GM12875 (cell line): ENCODE measurements around the gene CYP4F12.
"Not testable (repeated sequence)": the region's sequence is repeated elsewhere in the genome, so short reads cannot be mapped to it uniquely, and the experiment has no call there.

Experiments
- H3K4me3 ChIP-seq: one replicate; pipeline ENCODE4 v1.5.1; 2011; ENCODE audit warnings: low read depth, low read length, control low read depth
- CTCF ChIP-seq: IDR thresholded peaks from 2 replicates; pipeline ENCODE4 v1.5.1; 2011; ENCODE audit warnings: low read depth, mild to moderate bottlenecking, control low read depth, inconsistent platforms, low read length, moderate library complexity, borderline replicate concordance; ENCODE audit not compliant: insufficient read depth

CYP4F12 gene

GRCh38 chr19:15641901-15642491 is 30.9 kb upstream of the CYP4F12 start:
- no peak overlapping the region for H3K4me3 ChIP-seq
- no peak for TF ChIP-seq CTCF

DNA sequence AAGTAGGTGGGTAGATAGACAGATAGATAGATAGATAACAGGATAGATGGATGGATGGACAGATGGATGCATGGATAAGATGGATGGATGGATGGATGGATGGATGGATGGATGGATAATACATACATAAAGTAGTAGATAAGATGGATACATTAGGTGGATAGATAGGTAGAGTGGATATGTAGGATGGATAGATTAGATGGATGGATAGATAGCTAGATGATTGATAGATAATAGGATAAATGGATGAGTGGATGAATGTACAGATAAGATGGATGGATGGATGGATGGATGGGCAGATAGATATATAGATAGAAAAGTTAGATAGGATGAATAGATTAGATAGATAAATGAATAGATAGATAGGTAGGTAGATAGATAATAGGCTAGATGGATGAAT is 30.1 kb upstream of the CYP4F12 start:
- no peak overlapping the region for H3K4me3 ChIP-seq
- TF ChIP-seq CTCF: no peak

DNA sequence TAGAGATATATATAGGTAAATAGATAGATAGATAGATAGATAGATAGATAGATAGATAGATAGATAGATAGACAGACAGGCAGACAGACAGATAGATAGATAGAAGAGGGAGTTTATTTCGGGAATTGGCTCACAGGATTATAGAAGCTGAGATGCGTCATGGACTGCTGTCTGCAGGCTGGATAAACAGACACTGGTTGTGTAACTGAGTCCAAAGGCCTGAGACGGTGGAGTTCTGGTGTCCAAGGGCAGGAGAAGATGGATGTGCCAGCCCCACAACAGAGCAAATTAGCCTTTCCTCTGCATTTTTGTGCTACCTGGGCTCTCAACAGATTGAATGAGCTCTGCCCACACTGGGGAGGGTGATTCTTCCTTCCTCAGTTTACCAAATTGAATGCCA is 29.5 kb upstream of the CYP4F12 start:
- H3K4me3 ChIP-seq: no peak overlapping the region
- no peak for TF ChIP-seq CTCF

DNA sequence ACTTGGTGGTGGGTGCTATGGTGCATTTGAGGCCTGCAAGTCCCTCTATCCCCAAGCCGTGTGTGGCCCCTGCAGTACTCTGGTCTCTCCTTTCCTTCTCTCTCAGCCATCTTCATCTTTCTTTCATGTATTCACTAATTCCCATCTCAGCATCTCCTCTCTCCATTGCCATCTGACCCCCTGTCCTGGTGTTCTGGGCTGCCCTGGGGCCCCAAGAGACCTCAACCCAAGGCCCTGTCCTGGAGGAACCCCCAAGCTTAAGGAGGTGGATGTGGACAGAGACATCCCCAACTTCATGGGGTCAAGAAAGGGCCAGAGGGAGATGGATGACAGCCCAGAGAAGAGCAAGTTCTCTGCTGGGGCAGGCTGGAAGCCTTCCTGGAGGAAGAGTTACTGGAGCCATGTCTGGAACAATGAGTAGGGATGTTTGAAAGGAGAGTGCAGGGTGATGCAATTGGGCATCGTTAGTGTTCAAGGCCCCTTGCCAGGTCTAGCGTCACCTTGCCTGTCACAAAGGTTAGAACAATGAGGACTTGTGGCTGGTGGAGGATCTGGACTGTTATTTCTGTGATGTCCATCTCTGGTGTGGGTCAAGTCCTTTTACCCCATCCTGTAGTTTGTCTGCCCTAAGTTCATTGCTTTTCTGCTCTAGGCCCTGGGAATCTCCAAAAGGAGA is 28.7 kb upstream of the CYP4F12 start:
- TF ChIP-seq CTCF: no peak

DNA sequence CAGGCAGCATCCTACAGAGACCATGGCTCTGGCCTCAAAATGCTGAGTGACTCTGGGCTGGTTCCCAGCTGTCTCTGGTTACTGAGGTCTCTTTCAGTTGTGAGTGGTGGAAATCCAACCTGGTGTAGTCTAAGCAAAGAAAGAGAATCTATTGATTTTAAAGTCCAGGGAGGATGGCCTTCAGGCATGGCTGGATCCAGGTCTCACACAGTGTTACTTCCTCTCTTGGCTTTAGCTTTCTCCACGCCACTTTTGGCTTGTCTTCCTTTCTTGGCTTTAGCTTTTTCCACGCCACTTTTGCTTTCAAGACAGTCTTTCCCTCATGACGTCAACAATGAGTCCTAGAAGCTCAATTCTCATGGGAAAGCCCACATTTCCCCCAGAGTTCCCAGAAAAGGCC is 28.1 kb upstream of the CYP4F12 start:
- no peak for TF ChIP-seq CTCF
- no peak overlapping the region for H3K4me3 ChIP-seq

More for the DNA sequence above, 28.7 kb upstream of the CYP4F12 start:
- H3K4me3 ChIP-seq: no peak overlapping the region

DNA sequence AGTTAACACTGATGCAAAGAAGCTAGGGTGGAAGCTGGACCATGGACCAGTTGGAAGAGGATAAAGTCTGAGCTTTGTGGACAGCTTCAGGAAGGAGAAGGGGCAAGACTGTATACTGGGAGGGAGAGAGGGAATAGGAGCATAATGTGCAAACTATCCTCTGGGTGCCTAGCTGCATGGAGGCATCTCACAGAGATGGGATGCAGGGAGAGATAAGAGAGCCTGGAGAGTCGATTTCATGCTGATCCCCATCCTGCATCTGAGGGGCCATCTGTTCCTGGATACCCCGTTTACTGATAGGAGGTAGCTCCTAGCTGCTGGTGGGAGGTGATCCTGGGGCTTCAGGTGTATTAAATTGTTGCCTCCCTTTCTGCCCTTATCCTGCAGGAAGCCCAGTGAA is 23.4 kb upstream of the CYP4F12 start:
- H3K4me3 ChIP-seq: no peak overlapping the region
- TF ChIP-seq CTCF: no peak

DNA sequence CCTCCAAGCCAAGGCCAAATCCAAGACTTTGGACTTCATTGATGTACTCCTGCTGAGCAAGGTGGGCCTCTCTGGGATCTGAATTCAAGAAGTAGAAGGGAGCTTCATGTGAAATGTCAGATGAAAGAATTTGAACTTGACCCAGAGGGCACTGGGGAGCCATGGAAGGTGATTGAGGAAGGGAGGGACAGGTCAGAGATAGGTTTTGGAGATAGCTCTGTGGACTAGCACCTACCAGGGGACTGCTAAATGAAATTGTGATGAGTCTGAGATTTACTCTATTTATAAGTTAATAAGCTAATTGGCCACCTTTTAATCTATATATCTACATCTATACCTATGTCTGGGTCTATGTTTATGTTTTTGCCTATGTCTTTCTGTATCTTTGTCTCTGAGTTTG is 22.8 kb upstream of the CYP4F12 start:
- not testable (repeated sequence) for H3K4me3 ChIP-seq
